Stimulated activated CD4-positive, alpha-beta T cell treated with anti-CD3 and anti-CD28 coated beads, Interleukin-4, amount 100 ng/mL, for 24 hours (primary cell): Measurements from ENCODE around the gene ADGRG4.
"Not testable (repeated sequence)": the region's sequence is repeated elsewhere in the genome, so short reads cannot be mapped to it uniquely, and the experiment has no call there.

Experiments used
- DNase-seq: peaks from one replicate; pipeline ENCODE4 v3.0.0-alpha.2; 2020

Gene ADGRG4

DNA sequence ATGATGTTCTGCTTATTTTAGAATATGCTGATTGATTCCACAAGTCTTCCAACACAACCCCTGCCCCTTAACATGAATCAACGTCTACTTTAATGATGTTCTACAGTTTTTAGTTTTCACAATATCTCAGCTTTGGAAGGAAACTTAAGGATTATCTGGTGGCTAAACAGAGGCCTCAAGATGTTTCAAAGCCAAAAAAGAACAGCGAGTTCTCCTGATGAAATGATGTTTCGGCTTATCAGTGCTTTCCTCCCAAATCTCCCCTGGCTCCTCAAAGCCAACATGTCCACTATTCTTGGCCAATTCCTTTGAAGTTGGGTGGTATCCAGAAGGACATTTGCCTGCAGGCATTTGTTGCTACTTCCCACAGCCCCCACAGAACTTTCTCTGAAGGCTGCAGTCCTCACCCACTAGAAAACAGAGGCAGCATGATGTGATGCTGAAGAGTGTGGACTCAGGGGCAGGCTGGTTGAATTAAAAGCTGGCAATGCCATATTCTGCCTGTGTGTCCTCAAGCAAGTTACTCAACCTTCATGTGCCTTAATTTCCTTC is 87.3 kb downstream of the ADGRG4 start:
- DNase-seq = no peak

DNA sequence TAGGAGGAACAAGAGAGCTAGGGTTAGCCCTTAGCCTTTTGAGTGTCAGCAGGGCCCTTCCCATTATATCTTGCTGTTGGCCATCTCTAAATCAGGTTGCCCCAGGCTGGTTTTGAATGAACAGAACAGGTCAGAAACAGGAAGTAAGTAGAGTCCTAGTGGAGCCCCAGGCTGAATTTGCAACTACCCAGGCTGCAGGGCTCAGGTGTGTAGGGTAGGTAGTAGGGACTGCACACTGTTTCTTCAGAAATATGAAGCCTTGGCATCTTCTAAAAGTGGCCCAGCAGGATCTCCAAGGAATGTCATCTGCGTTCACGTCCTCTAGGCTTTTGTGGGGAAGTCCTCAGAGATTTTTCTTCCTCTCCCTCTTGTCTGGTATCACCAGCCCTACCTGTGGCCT is 90.2 kb downstream of the ADGRG4 start:
- DNase-seq = no peak

DNA sequence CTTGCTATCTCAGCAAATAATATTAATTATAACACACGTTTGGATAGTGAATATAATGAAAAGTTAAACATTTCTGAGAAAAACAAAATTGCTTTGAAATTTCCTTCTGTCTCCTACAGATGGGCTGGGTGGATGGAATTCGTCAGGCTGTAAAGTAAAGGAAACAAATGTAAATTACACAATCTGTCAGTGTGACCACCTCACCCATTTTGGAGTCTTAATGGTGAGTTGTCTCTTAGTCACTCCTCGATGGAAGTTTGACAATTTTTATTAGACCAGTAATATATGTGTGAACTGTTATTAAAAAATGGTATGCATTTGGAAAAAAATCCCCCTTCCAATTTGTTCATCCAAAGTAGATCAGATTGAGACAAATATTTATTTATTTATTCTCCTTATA is 94.5 kb downstream of the ADGRG4 start:
- no peak for DNase-seq

DNA sequence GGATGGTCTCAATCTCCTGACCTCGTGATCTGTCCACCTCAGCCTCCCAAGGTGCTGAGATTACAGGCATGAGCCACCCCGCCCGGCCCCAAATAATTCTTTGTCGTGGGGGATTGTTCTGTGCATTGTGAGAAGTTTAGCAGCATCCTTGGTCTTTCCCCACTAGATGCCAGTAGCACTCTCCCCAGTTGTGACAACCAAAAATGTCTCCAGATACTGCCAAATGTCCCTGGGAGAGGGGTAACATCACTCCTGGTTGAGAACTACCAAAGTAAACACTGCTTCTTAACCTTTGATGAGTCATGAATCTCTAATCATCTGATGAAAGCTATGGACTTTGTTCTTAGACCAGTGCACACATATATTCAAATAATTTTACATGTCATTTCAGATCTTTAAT is 96.2 kb downstream of the ADGRG4 start:
- DNase-seq = no peak

DNA sequence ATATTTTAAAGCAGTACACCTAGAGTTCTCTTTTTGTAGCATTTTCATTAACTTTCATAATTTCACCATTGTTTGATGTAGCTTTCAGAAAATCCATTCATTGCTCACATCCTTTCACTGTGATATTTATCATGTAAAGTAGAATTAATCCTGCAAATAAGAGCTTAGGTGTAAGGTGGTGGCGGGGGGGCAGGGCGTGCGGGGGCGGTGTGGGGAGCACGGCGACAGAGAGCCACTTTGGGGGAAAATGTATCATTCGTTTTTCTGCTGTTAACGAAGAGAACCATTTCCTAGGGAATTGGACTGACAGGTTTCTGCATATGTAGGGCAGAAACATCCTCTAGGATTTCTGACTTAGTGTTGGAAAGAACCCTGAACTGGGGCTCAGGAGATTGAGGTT is 104.4 kb downstream of the ADGRG4 start:
- no peak for DNase-seq

DNA sequence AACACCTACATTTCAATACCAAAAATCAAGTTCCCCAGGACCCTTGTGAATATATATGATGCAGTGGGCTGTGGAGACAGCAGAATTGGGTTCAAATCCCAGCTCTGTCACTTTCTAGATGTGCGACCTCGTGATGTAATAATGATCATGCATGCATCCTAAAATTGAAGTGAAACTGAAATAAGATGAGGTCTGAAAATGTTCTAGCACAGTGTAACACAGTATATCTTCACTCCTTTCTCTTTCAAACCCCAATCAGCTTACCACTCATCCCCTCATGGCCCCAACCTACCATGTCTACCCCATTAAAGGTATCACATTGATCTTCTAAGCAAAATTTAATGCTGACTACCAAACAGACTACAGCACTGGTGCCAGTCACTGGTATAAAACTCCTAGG is 117.0 kb downstream of the ADGRG4 start:
- DNase-seq = no peak

DNA sequence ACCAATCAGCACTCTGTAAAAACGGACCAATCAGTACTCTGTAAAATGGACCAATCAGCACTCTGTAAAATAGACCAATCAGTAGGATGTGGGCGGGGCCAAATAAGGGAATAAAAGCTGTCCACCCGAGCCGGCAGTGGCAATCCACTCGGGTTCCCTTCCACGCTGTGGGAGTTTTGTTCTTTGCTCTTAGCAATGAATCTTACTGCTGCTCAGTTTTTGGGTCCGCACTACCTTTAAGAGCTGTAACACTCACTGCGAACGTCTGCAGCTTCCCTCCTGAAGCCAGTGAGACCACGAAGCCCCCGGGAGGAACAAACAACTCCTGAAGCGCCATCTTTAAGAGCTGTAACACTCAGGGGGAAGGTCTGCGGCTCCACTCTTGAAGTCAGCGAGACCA is 120.6 kb downstream of the ADGRG4 start:
- no peak for DNase-seq

DNA sequence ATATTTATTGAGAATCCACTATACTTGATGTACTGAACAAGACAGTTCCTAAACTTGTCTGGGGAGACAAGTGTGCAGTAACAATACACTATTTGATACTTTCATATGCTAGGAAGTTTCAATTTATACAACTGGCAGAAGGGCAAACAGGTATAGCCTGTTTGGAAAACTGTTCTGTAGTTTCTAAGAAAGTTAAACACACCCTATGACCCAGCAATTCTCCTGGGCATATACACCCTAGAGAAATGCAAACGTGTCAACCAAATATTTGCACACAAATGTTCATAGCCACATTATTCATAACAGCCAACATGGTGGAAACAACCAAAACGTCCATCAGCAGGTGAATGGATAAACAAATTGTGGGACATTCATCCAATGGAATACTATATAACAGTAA is 123.0 kb downstream of the ADGRG4 start:
- no peak for DNase-seq

DNA sequence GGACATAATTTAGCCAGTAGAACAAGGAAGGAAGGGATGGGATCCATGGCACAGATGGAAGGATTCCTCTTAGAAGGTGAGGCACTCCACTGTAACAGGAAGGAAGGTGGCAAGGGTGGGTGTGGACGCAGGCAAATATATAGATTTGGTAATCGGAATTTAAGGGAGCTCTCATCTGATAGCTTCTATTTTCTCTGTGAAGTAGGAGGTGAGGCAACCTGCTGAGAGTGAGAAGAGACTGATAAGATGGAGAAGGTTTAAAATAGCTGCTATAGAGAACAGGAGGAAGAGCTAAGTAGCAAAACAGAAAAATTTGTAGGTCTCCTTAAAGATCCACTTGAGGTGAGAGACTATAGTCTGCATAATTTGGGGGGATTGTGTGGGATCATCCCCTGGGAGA is 125.2 kb downstream of the ADGRG4 start:
- DNase-seq = no peak

DNA sequence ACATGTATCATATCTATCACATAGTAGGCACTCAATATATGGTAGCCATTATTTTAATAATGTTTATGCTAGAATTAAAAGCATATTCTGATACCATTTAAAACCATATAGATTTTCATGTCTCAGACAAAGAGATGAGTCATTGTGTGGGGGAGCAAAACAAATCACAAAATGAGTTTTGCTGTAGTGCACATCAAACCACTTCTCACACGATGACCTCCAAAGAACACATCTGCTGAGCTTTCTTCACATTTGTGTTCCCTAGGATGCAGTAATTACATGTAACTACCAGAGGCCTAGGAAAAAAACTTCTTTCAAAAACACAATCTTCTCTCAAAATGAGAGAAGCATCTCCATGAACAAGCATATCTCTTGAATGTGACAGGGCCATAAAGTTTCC is 130.9 kb downstream of the ADGRG4 start:
- DNase-seq = no peak

DNA sequence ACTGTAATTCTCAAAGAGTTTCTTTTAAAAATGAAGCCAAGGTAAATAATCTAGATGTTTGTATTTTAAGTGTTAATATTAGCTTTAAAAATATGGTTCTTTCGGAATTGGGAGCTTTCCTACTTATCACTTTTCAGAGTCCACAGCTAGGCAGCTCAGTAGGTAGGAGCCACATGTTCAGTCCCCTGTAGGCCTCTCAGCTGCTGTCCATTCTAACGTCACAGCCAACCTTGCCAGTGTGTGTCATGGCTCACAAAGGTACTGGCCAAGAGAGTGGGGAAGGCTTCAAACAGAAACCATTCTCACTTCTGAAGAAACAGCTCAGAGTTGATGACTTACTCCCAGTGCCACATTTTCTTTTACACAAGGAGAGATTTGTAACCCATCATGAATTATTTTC is 137.0 kb downstream of the ADGRG4 start:
- no peak for DNase-seq

DNA sequence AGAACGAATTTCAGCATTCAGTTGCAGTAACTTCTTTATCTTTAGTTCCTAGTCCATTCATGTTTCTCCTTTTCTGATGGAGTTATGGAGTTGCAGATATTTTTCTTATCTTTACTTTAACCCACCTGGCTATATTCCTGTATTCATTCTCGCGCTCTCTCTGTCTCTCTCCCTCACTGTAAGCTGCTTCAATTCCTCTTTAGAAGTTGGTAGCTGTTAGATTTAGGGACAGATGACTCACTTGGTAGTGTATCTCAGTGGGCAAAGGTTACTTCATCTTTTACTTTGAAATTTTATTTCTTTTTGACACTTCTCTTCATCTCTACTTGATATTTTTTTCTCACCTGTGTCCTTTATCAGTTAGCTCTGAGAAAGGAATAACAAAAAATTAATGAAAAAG is 137.4 kb downstream of the ADGRG4 start:
- DNase-seq = no peak

DNA sequence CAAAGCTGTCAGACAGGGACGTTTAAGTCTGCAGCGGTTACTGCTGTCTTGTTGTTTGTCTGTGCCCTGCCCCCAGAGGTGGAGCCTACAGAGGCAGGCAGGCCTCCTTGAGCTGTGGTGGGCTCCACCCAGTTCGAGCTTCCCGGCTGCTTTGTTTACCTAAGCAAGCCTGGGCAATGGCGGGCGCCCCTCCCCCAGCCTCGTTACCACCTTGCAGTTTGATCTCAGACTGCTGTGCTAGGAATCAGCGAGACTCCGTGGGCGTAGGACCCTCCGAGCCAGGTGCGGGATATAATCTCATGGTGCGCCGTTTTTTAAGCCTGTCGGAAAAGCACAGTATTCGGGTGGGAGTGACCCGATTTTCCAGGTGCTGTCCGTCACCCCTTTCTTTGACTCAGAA is 144.9 kb downstream of the ADGRG4 start:
- DNase-seq = not testable (repeated sequence)

DNA sequence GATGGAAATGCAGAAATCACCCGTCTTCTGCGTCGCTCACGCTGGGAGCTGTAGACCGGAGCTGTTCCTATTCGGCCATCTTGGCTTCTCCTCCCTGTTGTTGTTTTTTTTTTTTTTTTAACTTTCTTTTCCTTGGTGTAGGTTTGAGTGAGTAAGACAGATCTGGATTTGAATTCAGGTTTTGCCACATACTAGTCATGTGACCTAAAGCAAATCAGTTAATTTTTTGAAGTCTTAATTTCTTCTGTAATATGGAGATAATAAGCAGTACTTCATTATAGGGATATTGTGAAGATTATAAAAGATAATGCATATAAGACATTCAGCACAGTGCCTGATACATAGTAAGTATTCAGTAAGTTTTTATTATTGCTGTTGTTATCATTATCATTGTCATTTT is 145.4 kb downstream of the ADGRG4 start:
- DNase-seq = no peak

DNA sequence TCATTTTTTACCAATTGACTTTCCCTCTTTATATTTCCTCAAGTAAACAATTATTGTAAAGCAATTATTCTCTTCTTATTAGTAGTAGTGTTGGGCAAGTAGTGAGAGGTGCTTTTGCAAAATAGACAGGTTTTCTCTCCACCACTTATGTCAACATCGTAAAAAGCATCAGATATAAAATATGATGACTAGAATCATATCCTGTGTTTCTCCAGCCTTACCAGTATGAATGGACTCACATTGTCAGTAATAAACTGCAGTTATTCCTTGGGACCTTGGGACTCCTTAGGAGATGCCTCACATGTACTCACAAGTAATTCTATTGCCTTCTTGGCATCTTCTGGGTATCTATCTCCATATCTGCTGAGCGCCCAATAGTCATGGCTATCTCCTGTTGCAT is 146.5 kb downstream of the ADGRG4 start:
- DNase-seq = no peak

DNA sequence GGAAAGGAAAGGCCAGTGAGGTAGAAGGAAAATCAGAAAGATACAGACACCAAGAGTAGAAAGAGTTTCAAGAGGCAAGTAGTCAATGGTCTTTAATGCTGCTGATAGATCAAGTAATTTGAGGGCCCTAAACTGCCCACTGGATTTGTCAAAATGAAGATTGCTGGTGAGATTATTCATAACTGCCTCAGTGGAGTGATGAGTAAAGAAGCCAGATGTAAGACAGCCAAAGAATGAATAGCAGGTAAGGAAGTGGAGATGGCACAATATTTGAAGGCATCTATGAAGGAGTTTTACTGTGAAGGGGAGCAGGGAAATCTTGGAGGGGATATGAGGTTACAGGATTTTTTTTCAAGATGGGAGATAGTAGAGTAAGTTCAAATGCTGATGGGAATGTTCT is 147.2 kb downstream of the ADGRG4 start:
- no peak for DNase-seq

DNA sequence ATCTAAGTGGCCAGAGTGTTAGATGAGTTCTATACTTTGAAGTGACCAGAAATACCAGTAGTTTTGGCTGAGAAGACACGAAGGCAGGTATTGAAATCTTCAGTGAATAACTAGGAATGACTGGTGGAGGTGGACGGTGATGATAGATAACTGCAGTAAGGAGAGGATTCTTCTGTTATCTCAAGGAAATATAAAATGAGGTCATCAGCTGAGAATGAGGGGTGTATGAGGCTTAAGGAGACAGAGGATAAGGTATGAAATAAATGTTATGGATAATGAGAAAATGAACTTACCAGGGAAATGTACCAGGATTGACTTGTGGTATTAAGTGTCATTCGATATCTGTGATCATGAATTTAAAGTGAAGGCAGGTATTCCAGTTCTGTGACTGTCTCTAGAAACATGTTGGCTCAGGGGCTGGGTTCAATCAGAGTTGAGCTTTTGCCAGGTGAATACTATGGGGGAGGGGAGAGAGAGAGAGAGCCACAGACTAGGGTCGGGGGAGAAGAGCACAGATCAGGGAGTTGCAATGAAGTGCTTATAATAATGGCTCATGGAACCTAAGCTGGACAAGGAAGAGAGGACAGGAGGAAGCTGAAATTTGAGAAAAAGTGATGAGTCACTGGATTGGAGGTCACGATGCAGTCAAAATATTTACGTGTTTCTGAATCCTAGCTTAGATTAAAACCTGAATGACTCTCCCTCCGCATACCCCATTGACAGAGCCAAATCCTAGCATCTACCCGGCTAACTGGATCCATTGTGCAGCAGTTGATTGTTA is 149.5 kb downstream of the ADGRG4 start:
- DNase-seq = no peak

DNA sequence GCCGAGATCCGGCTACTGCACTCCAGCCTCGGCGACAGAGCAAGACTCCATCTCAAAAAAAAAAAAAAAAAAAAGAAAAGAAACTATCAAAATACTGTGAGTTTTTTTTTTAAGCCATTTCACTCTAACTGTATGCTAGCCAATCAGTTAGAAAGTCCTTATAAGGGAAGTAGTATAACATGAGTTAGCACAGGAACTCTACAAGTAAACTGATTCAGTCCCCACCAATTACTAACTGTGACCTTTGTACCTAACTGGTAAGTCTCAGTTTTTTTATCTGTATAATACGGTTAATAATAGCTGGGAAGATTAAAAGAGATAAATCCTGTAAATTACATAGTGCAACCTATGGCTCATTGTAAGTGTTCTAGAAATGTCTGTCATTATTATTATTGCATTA is 151.9 kb downstream of the ADGRG4 start:
- DNase-seq = no peak

DNA sequence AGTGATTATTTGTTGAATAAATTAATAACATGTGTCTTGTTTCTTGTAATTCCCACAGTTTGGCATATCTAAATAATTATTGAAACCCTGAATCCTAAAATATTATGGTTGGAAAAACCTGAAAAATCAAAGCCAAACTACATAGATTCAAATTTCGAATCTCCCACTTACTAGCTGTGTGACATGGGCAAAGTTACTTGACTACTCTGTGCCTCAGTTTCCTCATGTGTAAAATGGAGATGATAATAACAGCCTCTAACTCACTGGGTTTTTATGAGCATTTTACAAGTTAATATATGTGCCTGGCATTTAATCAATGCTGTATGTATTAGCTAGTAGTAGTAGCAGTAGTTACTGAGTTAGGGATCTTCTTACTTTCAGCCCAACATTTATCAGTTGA is 152.4 kb downstream of the ADGRG4 start:
- no peak for DNase-seq

DNA sequence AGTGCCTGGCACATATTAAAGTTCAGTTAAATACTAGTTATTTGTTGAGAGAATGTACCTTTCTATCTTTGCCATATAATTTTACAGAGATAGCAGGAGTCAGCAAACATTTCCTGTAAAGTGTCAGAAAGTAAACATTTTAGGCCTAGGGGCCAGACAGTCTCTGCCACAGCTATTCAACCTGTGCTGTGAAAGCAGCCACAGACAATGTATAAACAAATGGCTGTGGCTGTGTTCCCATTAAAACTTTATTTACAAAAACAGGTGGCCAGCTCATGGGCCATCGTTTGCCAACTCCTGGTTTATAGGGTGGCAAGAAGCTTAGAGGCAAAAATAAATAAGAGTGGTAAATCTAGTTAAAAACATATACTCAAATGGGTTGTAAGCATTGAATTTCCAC is 153.0 kb downstream of the ADGRG4 start:
- no peak for DNase-seq

DNA sequence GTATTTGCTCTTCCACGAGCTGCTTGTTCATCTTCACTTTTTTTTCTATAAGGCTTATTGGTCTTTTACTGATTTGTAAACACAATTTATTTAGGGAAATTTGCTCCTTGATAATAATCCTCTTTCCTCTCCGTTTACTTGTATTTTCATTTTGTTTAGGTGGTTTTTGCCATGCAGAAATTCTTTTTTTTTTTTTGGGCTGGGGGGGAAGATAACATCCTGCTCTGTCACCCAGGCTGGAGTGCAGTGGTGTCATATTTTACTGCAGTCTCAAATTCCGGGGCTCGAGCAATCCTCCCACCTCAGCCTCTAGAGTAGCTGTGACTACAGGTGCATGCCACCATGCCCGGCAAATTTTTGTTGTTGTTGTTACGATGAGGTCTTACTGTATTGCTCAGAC is 155.4 kb downstream of the ADGRG4 start:
- DNase-seq = no peak

DNA sequence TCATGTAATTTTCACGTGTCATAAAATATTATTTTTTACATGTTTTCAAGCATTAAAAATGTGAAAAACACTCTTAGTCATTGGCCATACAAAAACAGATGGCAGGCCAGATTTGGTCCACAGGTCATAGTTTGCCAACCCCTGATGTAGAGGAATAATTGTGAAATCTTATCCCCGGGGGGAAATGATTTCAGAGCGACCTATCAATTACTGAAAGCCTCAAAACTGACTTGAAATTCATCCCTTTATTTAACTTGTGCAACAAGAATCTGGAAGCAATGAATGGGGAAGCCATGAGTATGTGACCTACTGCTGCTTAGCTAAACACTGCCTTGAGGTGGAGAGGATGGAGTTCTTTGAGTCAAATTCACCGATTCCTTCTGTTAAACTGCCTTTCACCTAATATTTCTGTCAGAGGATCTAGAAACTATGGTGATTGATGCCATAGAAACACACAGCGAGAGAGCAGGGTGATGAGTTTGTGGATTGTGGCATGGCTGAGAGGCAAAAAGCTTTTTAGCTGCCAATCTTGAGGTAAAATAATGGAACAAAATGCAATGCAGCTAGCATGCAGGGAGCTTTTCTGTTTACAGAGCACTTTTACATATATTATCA is 156.6 kb downstream of the ADGRG4 start:
- DNase-seq = no peak

DNA sequence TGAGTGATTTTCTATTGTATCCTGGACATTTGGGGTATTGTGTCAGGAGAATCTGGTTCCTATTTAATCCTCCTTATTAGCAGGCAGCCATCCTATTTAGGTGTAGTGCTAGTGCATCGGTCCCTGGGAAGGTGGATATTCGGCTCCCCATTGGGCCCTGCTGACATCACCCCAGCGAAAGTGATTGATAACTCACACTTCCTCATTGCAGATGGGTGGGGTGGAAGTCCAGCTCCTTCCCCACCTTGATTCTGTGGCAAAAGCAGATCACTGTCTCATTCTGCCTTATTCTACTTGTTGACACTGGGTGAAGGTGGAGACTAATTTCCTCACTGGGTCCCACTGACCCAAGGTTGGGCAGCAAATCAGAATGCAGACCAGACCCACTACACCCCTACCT is 163.8 kb downstream of the ADGRG4 start:
- no peak for DNase-seq
